Mucosa of descending colon (tissue), 3 donors: ENCODE data around the gene CAMK2D. TPM values are rescaled to one million over a fixed set of nuclear protein-coding genes. Genes with fewer than 3 reads are reported as not detected.

Experiments used
- ATAC-seq: fragments of 200-7000 bp; cut with Tn5 transposase; one replicate; pipeline ENCODE4 v1.9.1; 2020; ENCODE audit warnings: mild to moderate bottlenecking, moderate library complexity
- DNase-seq, 3 donors: peaks; one replicate each; pipeline ENCODE4 v3.0.0-alpha.2; 2020
- H3K36me3 ChIP-seq: fragments of 200-600 bp; one replicate; pipeline ENCODE4 v1.8.0; 2021; ENCODE audit warnings: low read depth, mild to moderate bottlenecking
- H3K4me1 ChIP-seq: fragments of 200-600 bp; one replicate; pipeline ENCODE4 v1.8.0; 2021; ENCODE audit warnings: low read depth, mild to moderate bottlenecking
- H3K4me3 ChIP-seq: fragments of 200-600 bp; one replicate; pipeline ENCODE4 v1.8.0; 2021; ENCODE audit warnings: mild to moderate bottlenecking
- H3K9me3 ChIP-seq: fragments of 200-600 bp; one replicate; pipeline ENCODE4 v1.8.0; 2021; ENCODE audit warnings: mild to moderate bottlenecking
- intact Hi-C, 2 donors: fragments of 100-400 bp; cut with DNase I in 1 of 2; cut with micrococcal nuclease in 1 of 2; formaldehyde crosslinking; loops; one replicate each; pipeline versions ENCODE4 v1.11.0 to v1.11.1; 2022; cut with DNase I, micrococcal nuclease
- total RNA-seq, 3 donors: library from RNA; stranded (reverse); fragmentation: NEBNext Ultra II Directional in 2 of 3; extraction: Animal tissue kit (Norgen Biotek cat#: 25700) in 2 of 3; gene quantifications; one replicate each; pipeline versions ENCODE4 v1.2.1 to v1.2.4, GENCODE V29; 2021 to 2023
- TF ChIP-seq, protein P1 (sequence below): fragments of 200-600 bp; IDR thresholded peaks from one replicate; pipeline ENCODE4 v1.8.0; 2022; ENCODE audit warnings: antibody characterized with exemption, mild to moderate bottlenecking
- donor health status: DM: no; HTN: no; CAD: no; lungs with moderate emphysema.
- donor health status: DM: no; HTN: no; CAD: no.
- donor health status: DM: no; HTN: yes; CAD: no.

CAMK2D gene
- total RNA-seq, 3 donors from 2014 or later, result 59.8 to 83.0 (median 77.3) TPM

- intact Hi-C loops, result no loop called here
- Histone ChIP-seq H3K4me1 (no peaks in the 10 kb centered on the region), H3K36me3 (no peaks in the 10 kb centered on the region), H3K9me3 (peaks cover 1% of the 10 kb centered on the region), H3K4me3 (no peak overlapping the region)
- DNase-seq, result no peak
- ATAC-seq, result no peak
- TF ChIP-seq, protein P1, sequence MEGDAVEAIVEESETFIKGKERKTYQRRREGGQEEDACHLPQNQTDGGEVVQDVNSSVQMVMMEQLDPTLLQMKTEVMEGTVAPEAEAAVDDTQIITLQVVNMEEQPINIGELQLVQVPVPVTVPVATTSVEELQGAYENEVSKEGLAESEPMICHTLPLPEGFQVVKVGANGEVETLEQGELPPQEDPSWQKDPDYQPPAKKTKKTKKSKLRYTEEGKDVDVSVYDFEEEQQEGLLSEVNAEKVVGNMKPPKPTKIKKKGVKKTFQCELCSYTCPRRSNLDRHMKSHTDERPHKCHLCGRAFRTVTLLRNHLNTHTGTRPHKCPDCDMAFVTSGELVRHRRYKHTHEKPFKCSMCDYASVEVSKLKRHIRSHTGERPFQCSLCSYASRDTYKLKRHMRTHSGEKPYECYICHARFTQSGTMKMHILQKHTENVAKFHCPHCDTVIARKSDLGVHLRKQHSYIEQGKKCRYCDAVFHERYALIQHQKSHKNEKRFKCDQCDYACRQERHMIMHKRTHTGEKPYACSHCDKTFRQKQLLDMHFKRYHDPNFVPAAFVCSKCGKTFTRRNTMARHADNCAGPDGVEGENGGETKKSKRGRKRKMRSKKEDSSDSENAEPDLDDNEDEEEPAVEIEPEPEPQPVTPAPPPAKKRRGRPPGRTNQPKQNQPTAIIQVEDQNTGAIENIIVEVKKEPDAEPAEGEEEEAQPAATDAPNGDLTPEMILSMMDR, result no peak
Measured at GRCh38 chr4:113607147-113607720, 154.3 kb downstream of the CAMK2D start.

- TF ChIP-seq, protein P1, result no peak
- peaks cover 1% of the 10 kb centered on the region for H3K9me3 ChIP-seq
- no peak overlapping the region for H3K4me3 ChIP-seq
- H3K36me3 ChIP-seq, result no peaks in the 10 kb centered on the region
- intact Hi-C loops, result no loop called here
- H3K4me1 ChIP-seq, result no peaks in the 10 kb centered on the region
- ATAC-seq (no peak), DNase-seq (no peak)
Measured at GRCh38 chr4:113604955-113605354, 156.6 kb downstream of the CAMK2D start.

- Histone ChIP-seq H3K4me1 (no peaks in the 10 kb centered on the region), H3K36me3 (no peaks in the 10 kb centered on the region), H3K9me3 (peaks cover 1% of the 10 kb centered on the region), H3K4me3 (no peak overlapping the region)
- no peak for DNase-seq
- TF ChIP-seq, protein P1, result no peak
- intact Hi-C loops, result no loop called here
- ATAC-seq, result no peak
Measured at GRCh38 chr4:113603911-113604310, 157.6 kb downstream of the CAMK2D start.

- Histone ChIP-seq H3K4me3 (no peak overlapping the region), H3K36me3 (no peaks in the 10 kb centered on the region), H3K4me1 (peaks cover 1% of the 10 kb centered on the region), H3K9me3 (peaks cover 1% of the 10 kb centered on the region)
- DNase-seq (no peak), ATAC-seq (no peak)
- intact Hi-C loops, result no loop called here
- TF ChIP-seq, protein P1, result no peak
Measured at GRCh38 chr4:113602646-113603228, 158.8 kb downstream of the CAMK2D start.

- intact Hi-C loops, result no loop called here
Measured at GRCh38 chr4:113601636-113602035, 159.9 kb downstream of the CAMK2D start.

More at GRCh38 chr4:113601636-113602035, 159.9 kb downstream of the CAMK2D start:
- peaks cover 1% of the 10 kb centered on the region for H3K9me3 ChIP-seq
- TF ChIP-seq, protein P1, result no peak
- H3K36me3 ChIP-seq, result no peaks in the 10 kb centered on the region
- H3K4me3 ChIP-seq, result no peak overlapping the region
- no peak for ATAC-seq
- no peak for DNase-seq
- peaks cover 5% of the 10 kb centered on the region for H3K4me1 ChIP-seq
